GM21786 (cell line): ENCODE data around the gene OGFOD2.

Experiments
- ATAC-seq: cut with Tn5 transposase; IDR thresholded peaks from one replicate; pipeline ENCODE4 v1.9.1; 2021; ENCODE audit not compliant: unreplicated experiment

OGFOD2 gene

DNA sequence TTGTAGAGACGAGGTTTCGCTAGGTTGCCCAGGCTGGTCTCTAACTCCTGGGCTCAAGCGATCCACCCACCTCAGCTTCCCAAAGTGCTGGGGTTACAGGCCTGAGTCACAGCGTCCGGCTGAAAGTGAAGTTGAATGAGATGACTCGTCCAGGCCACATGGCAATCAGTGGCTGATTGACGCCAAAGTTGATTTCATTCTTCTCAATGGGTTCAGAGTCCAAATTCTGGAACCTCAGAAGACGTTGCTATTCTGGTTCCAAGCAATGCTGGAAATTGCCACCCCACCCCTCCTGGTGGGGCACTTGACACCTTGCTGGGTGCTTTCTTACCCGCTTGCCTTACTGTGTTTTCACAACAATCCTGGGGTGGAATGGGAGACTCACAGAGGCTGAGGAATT lies 23.6 kb upstream of the OGFOD2 start:
- no peak for ATAC-seq

DNA sequence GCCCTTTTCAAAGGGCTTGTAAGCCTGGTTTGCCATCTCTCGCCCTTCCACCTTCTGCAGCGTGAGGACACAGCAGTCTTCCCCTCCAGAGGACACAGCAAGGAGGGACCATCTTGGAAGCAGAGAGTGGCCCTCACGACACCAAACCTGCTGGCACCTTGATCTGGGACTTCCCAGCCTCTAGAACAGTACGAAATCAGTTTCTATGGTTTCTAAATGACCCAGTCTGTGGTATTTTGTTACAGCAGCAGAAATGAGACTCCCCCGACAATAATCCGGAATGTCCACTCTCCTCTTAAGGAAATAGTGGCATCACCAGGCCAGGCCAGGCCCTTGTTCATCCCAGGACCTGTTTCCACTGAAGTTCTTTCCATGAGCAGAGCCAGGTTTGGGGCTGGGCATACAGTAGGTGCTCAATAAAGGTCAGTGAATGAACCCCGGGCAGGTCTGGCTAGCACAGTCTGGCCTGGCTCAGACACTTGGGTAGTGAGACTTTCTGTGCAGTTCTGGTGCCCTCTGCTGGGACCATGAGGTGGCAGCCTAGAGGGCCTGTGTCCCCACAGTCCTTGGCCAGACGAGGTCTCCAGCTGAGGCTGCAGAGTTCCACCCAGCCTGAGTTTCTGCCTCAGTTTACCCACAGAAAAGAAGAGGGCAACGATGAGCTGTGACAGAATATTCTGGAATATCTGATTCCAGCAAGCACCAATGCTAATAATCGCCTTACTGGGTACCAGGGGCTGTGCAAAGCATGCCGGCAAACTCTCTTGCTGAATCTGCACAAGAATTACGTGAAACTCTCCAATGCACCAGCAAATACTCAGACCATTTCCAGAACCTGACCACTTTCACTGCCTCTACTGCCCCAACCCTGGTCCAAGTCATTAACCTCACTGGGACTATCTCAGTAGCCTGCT lies 22.8 kb upstream of the OGFOD2 start:
- no peak for ATAC-seq

DNA sequence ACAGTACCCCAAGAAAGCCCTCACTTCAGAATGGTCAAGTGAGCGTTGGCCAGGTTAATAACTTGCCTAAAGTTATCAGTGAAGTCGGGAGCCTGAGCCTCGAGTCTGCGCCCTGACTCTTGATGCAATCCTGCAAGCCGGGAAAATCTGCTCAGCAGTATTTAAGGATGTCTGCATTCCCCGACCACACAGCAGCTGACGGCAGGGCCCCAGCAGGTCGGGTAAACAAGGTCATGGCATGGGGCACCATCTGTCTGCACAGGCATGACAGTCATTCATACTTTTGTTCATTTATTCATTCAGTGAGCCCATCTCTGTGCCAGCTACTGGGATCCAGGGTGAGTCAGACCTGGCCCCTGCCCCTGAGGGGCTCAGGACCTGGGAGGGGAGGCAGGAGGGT lies 19.9 kb upstream of the OGFOD2 start:
- ATAC-seq, result no peak

DNA sequence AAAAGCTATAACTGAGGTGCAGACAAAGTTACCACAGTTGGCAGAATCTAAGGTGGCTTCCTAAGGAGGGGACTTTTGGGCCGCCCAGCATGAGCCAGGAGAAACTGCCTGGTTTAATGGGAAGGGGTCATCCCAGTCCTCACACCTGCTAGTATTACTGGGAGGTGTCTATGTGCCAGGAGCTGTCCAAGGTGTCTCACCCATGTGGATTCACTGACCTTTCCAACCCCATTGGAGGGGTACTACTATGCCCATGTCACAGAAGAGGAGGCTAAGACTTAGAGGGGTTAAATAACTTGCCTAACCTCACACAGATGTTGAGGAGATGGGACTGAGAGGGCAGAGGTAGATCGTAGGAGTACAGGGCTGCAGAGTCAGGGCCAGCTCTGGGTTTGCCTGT lies 19.0 kb upstream of the OGFOD2 start:
- no peak for ATAC-seq

DNA sequence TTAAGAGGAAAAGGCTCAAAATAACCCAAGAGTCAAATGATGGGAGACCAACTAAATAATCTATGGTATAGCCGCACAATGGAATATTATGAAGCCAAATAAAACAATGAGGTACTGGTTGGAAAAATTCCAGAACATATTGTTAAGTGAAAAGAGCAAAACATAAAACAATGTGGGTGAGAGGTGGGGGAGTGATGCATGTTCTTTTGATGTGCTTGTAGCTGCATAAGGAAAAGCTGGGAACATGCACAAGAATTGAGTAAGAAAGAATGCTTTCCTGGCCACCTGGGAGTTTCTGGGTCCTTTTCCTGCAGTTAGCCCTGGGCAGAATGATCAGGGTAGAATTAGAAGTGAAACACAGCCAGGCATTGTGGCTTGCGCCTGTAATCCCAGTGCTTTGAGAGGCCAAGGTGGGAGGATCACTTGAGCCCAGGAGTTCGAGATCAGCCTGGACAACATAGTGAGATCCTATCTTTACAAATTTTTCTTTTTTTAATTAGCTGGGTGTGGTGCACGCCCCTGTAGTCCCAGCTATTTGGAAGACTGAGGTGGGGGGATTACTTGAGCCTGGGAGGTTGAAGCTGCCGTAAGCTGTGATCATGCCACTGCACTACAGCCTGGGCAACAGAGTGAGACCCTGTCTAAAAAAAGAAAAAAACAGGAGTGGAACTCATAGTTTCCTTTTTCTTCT lies 16.7 kb upstream of the OGFOD2 start:
- no peak for ATAC-seq

DNA sequence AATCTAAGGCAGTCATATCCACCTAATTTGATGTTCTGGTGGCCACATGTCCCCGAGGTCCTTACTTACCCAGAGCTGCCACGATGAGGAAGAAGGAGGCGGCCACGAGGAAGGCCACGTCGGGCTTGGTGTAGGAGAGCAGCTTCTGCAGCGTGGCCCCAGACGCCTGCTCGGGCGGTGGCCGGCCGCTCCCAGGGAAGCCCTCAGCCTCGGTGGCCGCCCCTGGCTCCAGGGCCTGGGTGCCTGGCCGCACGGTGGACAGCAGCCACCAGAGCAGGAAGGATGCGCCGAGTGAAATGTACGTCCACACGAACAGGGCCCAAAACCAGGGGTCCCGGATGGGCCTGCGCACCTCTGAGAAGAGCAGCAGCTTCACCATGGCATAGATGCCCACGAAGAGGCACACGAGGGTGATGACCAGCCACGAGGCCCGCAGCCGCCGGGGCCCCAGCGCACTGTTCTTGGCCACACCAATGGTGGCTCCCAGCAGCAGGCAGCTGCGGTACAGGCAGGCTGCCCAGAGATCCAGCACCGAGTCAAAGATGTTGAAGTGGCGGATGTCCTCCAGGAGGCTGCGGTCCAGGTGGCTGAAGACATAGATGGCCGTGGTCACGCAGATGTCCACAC lies 15.4 kb upstream of the OGFOD2 start:
- no peak for ATAC-seq

DNA sequence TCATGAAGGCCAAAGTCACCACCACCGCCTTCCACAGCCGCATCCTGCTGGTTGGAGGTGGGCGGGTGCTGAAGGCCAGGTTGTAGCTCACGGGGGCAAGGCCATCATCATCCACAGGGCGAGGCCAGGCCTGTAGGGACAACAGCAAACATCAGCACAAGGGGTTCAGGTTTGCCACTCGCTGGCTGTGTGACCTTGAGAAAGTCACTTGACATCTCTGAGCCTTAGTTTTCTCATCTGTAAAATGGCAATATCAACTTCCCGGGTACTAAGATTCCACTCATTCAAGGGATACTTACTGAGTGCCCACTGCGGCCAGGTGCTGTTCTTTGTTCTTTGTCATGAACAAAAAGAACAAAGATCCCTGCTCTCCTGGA lies 14.9 kb upstream of the OGFOD2 start:
- no peak for ATAC-seq

DNA sequence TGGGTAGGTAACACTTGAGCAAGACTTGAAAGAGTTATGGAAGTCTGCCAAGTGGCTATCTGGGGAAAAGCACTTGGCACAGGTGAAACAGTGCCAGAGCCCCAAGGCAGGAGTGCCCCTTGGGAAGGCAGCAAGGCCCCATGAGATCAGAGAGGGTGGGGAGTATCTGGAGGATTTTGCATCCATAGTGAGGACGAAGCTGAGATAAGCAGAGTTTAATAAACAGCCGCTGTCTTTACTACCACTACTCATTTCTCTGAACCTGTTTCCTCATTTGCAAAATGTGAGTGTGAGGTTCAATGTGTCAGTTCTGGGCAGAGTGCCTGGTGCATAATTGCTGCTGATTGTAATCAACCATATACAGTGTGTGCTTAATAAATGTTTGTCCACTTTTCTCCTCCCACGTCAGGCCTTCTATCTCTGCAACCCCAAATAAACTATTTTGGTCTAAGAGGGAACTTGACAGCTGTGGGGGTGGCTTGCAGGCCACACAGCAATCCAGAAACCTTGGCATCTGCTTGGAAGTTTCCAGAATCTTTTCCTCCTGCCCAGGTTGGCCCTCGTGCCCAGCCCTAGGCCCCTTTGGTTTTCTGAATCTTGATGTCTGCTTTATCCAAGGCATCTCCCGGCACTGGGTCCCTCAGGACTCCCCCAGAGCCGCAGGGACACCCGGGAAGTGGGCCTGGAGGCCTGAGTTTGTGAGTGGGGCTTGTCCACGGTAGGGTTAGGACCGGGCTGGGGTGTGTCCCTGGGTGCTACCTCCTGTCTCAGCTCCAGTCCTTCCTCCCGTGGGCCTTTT lies 13.3 kb upstream of the OGFOD2 start:
- no peak for ATAC-seq

DNA sequence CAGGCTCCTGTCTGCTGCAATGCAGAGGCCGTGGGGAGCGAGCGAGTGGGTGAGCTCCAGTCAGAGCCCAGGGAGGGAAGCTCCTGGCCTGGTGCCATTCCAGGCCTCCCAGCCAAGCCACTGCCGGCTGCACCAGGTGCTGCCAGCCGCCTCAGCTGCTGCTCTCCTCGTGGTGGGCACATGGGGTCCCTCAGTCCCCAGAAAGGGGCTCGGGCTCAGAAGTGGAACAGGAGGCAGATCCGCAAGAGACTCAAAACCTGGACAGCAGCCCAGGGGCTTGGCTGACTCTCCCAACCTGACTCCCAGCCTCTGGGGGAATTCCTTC lies 11.1 kb upstream of the OGFOD2 start:
- no peak for ATAC-seq

DNA sequence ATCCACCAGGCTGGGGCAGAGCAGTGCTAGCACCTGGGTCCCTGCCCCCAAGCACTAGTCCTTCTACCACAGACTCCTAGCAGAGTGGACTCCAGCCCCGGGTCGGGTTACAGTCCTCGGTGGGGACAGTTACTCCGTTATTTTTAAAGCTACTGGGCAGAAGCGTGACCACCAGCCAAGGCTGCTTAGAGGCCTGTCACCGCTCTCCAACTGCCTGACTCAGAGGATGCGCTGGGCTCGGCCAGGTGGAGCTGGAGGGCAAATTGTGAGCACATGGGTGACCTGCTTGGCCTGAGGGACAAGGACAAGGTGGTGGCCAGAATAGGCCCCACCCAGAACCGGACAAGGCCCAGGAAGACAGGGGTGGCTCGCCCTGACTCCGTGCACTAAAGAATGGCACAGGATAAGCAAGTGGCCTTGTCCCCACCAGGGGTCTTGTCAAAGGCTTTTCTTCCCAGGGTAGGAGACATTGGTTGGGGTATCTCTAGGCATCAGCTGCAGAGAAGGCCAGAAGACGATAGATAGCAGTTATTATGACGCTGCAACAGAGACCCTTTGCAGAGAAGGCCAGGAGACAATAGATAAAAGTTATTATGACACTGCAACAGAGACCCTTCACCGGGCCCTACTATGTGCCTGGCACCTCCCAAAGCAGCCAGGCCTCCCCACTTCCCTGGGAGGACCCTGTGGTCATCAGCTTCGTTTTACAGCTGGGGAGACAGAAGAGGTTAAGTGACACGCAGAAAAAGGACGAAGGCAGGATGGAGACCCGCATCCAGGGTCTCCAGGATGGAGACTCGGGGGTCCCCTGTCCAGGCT lies 10.4 kb upstream of the OGFOD2 start:
- no peak for ATAC-seq

DNA sequence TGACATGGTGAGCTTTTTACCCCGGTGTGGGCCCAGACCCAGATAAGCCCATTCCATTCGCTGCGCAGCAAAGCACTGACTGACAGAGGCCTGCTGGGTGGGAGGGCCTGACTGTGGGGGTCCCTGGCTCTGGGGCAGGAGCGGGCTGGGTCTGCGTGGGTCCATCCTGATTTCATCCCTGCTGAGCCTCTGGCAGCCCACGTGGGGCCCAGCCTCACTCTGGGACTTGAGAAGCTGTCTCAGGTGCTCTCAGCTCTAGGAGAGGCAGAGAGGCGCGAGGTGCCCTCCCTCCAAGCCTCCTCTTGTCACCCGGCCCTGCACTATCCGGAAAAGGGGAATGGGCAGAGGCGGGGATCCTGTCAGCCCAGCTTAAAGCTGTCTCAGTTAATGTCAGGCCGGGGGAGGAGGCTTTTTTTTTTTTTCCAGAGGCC lies 9.7 kb upstream of the OGFOD2 start:
- no peak for ATAC-seq

DNA sequence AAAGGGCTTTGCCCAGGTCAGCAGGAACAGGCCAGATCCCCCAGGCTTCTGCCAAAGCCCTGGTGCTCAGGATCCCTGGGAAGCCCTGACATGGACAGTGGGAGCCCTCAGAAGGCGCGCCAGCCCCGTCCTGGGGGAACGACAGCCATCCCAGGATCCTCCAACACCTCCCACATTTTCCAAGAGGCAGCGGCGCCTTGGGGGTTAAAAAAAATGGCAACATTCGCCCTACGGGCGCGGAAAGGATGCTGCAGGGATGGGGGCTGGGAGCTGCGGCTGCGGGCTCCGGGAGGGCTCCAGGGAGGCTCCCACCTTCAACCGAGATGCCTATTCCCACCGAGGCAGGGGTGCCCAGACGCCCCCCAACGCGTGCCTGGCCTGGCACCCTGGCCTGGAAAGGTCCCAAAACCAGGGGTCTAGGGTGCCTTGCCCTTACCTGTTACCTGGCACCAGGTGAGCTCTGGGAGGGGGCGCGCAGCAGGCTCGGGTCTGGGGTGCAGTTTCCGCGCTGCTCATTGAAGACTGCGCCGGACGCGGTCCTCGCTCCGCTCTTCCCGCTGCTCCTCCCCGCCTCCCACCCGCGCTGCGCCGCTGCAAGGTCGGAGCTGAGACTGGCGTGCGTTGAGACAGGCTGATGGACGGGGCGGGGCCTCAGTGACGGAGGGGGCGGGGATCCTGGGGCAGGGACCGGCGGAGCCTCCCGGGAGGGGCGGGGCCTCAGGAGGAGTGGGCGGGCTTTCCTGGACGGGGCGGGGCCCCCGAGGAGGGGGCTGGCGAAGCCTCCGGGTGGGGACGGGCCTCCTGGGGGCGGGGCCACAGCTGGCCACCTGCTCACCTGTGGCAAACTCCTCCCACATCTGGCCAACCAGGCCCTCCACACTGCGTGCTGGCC lies 8.9 kb upstream of the OGFOD2 start, which contains the start of gene ABCB9:
ABCB9 (minus strand) TSS at position 613 of the 892 bp plus-strand sequence. CDS start 6,228 bp downstream, outside the sequence.
- ATAC-seq, result peak; percentile 71

DNA sequence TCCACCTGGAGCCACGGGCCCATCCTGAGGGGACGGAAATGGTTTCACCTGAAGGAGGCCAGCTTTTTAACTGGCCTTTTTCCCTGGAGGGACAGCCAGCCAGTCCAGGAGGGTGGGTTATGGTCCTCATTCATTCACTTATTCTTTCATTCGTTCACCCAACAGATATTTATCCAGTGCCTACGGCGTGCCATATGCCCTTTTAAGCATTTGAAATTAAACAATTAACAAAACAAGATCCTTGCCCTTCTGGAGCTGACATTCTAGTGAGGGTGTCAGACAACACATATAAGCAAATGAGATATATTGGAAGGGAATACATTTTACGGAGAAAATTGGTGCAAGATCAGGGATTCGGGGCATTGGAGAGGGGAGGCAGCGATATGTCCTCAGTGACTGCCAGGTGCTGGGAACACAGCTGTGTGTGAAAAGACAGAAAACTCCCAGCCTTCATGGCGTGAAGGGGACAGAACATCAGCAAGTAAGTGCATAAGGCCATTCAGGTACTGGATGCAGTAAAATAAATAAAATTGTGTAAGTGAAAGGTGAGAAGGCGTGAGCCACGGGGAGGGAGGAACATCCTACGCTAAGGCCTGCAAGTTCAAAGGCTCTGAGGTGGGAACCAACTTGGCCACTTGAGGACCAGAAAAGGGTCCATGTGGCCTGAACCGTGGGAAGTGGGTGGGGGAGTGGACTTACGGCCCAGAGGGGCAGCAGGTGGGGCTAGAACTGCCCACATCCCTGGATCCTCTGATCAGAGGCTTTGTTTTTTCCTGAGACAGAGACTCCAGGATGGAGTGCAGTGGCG lies 8.1 kb upstream of the OGFOD2 start:
- no peak for ATAC-seq

DNA sequence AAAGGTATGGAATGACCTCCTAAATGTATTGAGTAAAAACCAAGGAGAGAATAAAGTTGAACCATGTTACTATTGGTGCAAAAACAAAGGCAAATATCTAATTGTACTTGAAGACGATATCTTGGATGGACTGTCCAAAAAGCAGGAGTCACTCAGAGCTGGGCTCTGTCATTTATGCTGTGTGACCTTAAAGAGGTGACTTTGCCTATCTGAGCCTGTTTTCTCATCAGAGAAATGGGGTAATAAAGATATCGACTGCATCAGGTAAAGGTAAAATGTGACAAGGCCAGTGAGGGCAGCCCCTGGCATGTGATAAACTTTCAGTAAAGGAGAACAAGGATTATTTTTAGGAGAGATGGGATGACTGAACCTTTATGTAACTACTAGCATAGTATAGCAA lies 6.9 kb upstream of the OGFOD2 start:
- no peak for ATAC-seq

DNA sequence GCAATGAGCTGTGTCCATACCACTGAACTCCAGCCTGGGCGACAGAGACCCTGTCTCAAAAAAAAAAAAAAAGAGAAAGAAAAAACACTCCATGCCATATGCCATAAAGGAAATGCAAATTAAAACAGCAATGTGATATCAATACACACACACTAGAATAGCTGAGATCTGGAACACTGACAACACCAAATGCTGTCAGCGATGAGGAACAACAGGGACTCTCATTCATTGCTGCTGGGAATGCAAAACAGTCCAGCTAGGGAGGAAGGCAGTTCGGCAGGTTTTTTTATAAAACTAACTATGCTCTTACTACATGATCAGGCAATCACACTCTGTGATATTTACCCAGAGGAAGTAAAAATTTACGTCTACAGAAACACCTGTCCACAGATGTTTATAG lies 5.4 kb upstream of the OGFOD2 start:
- ATAC-seq, result no peak

DNA sequence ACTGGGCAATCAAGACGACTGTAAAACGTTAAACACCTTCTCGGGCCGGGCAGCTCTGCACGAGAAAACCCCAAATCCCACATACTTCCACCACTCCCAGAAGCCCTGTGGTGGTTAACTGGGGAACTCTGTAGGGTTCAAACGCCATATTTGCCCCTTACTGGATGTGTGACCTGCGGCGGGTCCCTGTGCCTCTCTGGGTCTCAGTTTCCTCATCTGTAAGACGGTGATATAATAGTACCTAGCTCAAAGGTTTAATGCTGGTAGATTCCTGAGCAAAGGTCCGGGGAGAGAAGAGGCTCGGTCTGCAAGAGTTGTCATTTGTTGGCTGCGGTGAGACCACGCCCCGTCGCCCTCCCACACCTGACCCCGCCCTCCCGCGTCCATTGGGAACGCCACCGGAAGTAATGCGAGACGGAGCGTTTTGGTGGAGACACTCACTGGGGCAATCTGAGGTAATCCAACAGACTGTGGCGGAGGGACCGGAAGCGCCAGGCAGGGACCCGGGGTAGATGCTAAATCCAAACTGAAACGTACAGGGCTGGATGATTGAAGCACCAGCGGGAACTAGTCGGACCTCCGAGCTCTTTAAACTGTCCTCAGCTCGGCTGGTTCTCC lies 661 bp upstream of the OGFOD2 start:
- ATAC-seq, result peak; percentile 82

DNA sequence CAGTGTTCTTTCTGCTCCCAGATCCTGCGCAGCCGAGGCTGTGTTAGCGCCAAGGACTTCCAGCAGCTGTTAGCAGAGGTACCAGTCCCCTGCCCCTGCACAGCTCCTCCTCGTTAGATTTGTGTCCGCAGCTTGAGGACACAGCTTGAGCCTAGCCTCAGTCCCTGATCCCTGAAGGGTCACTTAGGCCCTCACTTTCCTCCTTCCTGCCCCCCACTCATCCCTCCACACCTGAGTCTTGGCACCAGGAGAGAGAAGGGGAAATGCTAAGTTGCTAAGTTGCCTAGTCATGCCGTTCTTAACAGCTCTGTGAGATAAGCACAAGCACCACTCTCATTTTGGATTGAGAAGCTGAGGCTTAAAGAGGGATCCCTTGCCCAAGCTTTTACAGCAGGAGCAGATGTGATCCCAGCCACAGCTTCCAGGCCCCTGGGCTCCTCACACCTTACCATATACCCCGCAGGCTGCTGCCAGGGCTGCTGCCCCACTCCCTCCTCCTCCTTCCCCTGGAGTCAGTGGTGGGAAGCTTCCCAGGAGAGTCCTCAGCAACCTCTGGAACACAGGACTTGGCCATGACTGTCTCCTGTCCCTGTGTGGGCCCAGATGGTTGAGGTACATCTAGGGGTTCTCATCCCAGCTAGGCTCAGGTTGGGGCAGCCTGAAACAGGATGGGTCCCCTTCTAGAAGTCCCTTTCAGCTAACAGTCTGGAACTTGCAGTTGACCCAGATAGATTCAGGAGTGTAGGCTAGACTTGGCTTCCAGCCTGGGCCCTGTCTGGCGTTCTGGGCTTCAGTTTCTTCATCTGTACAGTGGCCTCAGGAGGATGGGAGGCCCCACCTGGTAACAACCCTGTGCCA lies 975 bp downstream of the OGFOD2 start:
- ATAC-seq, result no peak
